ENCODE measurements around the gene ACE.

- TF ChIP-seq CTCF (IDR thresholded peaks at IDR 0.05; ENCODE audit: insufficient read depth, low read depth, low read length) (no peak), EZH2 (IDR thresholded peaks at IDR 0.05; ENCODE audit: insufficient read depth, low read length) (no peak)
Observed at GRCh38 chr17:63524051-63524450, 47.2 kb downstream of the ACE start.

All from astrocyte (in vitro differentiated cells and primary cell).